GM12878 (cell line): ENCODE measurements around the gene SERPINB3. TPM values are rescaled to one million over a fixed set of nuclear protein-coding genes. Genes with fewer than 3 reads are reported as not detected.

ENCODE experiments used
- ATAC-seq: fragments of 200-7000 bp; cut with Tn5 transposase; 3 replicates; pipeline ENCODE4 v1.9.1; 2020; ENCODE audit warnings: mild to moderate bottlenecking, moderate library complexity
- BruUV-seq: library from RNA; stranded (reverse); fragments of 400-500 nt; replicated peaks from 2 replicates; lab custom pipeline; 2021; lab: Mats Ljungman, UMichigan
- CTCF ChIA-PET: fragments of 300-600 bp; sonication (Branson Sonifier 250); formaldehyde crosslinking; extraction: SDS; loops from one replicate; lab custom pipeline; 2021; ENCODE audit warnings: inconsistent platforms; lab: Yijun Ruan, JAX
- POLR2A ChIA-PET: fragments of 350-600 bp; formaldehyde crosslinking; extraction: SDS; loops from one replicate; lab custom pipeline; 2021; ENCODE audit warnings: inconsistent platforms; lab: Charles Lee
- RAD21 ChIA-PET: fragments of 300-600 bp; sonication (Branson Sonifier 250); formaldehyde crosslinking; loops from one replicate; lab custom pipeline; 2023; ENCODE audit warnings: antibody characterized with exemption; ENCODE audit not compliant: unreplicated experiment; lab: Charles Lee
- SMC1A ChIA-PET: fragments of 300-600 bp; sonication (Branson Sonifier 250); formaldehyde crosslinking; loops from one replicate; lab custom pipeline; 2023; ENCODE audit not compliant: unreplicated experiment, uncharacterized antibody; lab: Charles Lee
- DNase-seq: peaks from one replicate; pipeline ENCODE4 v3.0.0-alpha.2; 2011; ENCODE audit warnings: low read depth, low spot score
- FAIRE-seq: peaks from 3 replicates; lab custom pipeline; 2011; peaks lifted over from hg19 to GRCh38; lab: Jason Lieb, UNC
- H2AFZ ChIP-seq: 2 replicates; pipeline ENCODE4 v1.6.0; 2011; ENCODE audit warnings: low read depth, low read length, control low read depth; ENCODE audit not compliant: control insufficient read depth
- H3K27ac ChIP-seq: 2 replicates; pipeline ENCODE4 v1.5.1; 2011; ENCODE audit warnings: control low read depth; ENCODE audit not compliant: control insufficient read depth, insufficient read depth
- H3K27me3 ChIP-seq, 2 experiments: replicated peaks in 1 of 2; 2 replicates each; pipeline versions ENCODE4 v1.6.0 to v1.6.1; 2011; ENCODE audit warnings: low read length in 1 of 2; ENCODE audit not compliant: control insufficient read depth in 2 of 2, insufficient read depth in 2 of 2
- H3K36me3 ChIP-seq, 2 experiments: 2 replicates each; pipeline ENCODE4 v1.5.1; 2011; ENCODE audit warnings: low read length in 1 of 2; ENCODE audit not compliant: control insufficient read depth in 2 of 2, insufficient read depth in 2 of 2
- H3K4me1 ChIP-seq: 2 replicates; pipeline ENCODE4 v1.6.1; 2011; ENCODE audit warnings: mild to moderate bottlenecking, low read length, moderate library complexity, mixed read lengths; ENCODE audit not compliant: control insufficient read depth, insufficient read depth
- H3K4me2 ChIP-seq: 2 replicates; pipeline ENCODE4 v1.6.0; 2011; ENCODE audit warnings: control low read depth; ENCODE audit not compliant: control insufficient read depth, insufficient read depth
- H3K4me3 ChIP-seq: fragments of 200-600 bp; sonication (generic); 2 replicates; pipeline ENCODE4 v1.5.1; 2016
- H3K79me2 ChIP-seq: 2 replicates; pipeline ENCODE4 v1.6.0; 2011; ENCODE audit warnings: low read length; ENCODE audit not compliant: control insufficient read depth, insufficient read depth
- H3K9ac ChIP-seq: 2 replicates; pipeline ENCODE4 v1.8.0; 2011; ENCODE audit warnings: low read length, control low read depth, mixed read lengths; ENCODE audit not compliant: control insufficient read depth, insufficient read depth
- H3K9me3 ChIP-seq: replicated peaks from 3 replicates; pipeline ENCODE4 v1.5.1; 2011; ENCODE audit warnings: mild to moderate bottlenecking, low read length; ENCODE audit not compliant: control insufficient read depth, insufficient read depth
- H4K20me1 ChIP-seq: 2 replicates; pipeline ENCODE4 v1.6.0; 2011; ENCODE audit not compliant: control insufficient read depth, insufficient read depth
- BACH1 ChIP-seq: fragments of 450-650 bp; IDR thresholded peaks from 2 replicates; pipeline ENCODE4 v1.6.1; 2017; ENCODE audit warnings: mild to moderate bottlenecking, borderline replicate concordance
- MYB ChIP-seq: fragments of 150-350 bp; IDR thresholded peaks from 2 replicates; pipeline ENCODE4 v1.6.1; 2014; ENCODE audit warnings: mild to moderate bottlenecking, low read depth, low read length, borderline replicate concordance
- NR2F1 ChIP-seq: fragments of 450-650 bp; conservative IDR thresholded peaks from 2 replicates; pipeline ENCODE4 v1.6.1; 2017; ENCODE audit warnings: mild to moderate bottlenecking
- SIX5 ChIP-seq: IDR thresholded peaks from 2 replicates; pipeline ENCODE4 v1.6.1; 2011; ENCODE audit warnings: mild to moderate bottlenecking, low read depth, low read length, moderate library complexity; ENCODE audit not compliant: severe bottlenecking
- YBX1 ChIP-seq: fragments of 450-650 bp; IDR thresholded peaks from 2 replicates; pipeline ENCODE4 v1.6.1; 2016; ENCODE audit warnings: antibody characterized with exemption
- ZNF274 ChIP-seq: IDR thresholded peaks from one replicate; pipeline ENCODE4 v1.8.0; 2011; ENCODE audit not compliant: insufficient read length, insufficient read depth
- WGBS: methylation state at CpG from one replicate; pipeline ENCODE4 v1.1.6; 2016; ENCODE audit warnings: low lambda C conversion rate; ENCODE audit not compliant: insufficient replicate concordance, insufficient coverage; ENCODE audit errors: missing lambda C conversion rate; 5-methylcytosine and 5-hydroxymethylcytosine counted together
- in situ Hi-C: fragments of 300-500 bp; cut with MboI; formaldehyde crosslinking; loops from 9 replicates; pipeline ENCODE4 v1.14.3; 2018; ENCODE audit warnings: mixed read lengths
- intact Hi-C: fragments of 100-400 bp; cut with micrococcal nuclease; formaldehyde crosslinking; loops from one replicate; pipeline ENCODE4 v1.14.2; 2022; ENCODE audit not compliant: unreplicated experiment
- polyA plus RNA-seq, 11 experiments: library from polyadenylated mRNA; depleted of rRNA in 4 of 11; unstranded in 6 of 11; stranded (reverse) in 5 of 11; fragments of >200 nt; fragmentation: Nextera tagmentation in 4 of 11; fragmentation: Illumina TruSeq in 1 of 11; extraction: Ambion mirVana in 4 of 11; extraction: Trizol in 1 of 11; gene quantifications; 1 replicate in 1 of 11; 2 replicates in 10 of 11; pipeline versions ENCODE4 v1.2.1 to v1.2.3, GENCODE V29; 2011 to 2016; ENCODE audit warnings: inconsistent platforms in 2 of 11, missing spikeins in 2 of 11, low read depth in 1 of 11
- total RNA-seq, 4 experiments: library from RNA; depleted of rRNA in 3 of 4; stranded (reverse); fragments of >200 nt in 3 of 4; fragmentation: Illumina TruSeq in 1 of 4; extraction: Trizol in 1 of 4; gene quantifications; 2 replicates each; pipeline versions ENCODE4 v1.2.1 to v1.2.3, GENCODE V29; 2013 to 2021
- TF ChIP-seq, protein P1 (sequence below): IDR thresholded peaks from 2 replicates; pipeline ENCODE4 v1.6.1; 2011; ENCODE audit warnings: borderline replicate concordance, low read depth, mild to moderate bottlenecking, moderate library complexity, mixed read lengths, low read length; ENCODE audit not compliant: insufficient read depth; ENCODE audit errors: extremely low read length
- TF ChIP-seq, protein P2 (sequence below): fragments of 150-350 bp; IDR thresholded peaks from 2 replicates; pipeline ENCODE4 v1.6.1; 2014; ENCODE audit warnings: mild to moderate bottlenecking, low read depth, low read length

Gene SERPINB3
- total and polyA plus RNA-seq, 10 of the 15 experiments (the other 5 are each of a cell fraction or from before 2014, with no cell fraction given), result not detected

DNA sequence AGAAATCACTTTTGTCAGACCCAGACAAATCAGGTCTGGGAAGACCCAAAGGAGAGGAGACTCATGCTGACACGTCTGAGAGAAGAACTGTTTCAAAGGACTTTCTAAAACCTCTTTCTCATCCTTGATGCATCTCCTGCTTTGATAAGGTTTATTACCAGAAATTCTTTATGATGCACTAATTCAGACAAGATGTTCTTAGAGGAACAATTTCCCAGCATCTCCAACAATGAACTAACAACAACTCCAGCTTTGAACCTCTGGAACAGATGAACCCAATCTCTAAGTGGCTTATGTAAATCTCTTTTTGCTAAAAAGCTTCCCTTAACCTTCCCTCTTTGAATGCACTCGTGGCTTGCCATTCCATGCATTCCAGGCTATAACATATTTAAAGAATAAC lies 25.2 kb upstream of the SERPINB3 start:
- in situ Hi-C loops, result no loop called here
- TF ChIP-seq, protein P1, sequence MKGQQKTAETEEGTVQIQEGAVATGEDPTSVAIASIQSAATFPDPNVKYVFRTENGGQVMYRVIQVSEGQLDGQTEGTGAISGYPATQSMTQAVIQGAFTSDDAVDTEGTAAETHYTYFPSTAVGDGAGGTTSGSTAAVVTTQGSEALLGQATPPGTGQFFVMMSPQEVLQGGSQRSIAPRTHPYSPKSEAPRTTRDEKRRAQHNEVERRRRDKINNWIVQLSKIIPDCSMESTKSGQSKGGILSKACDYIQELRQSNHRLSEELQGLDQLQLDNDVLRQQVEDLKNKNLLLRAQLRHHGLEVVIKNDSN, result no peak
- TF ChIP-seq YBX1 (no peak), SIX5 (no peak), MYB (no peak), NR2F1 (no peak), ZNF274 (no peak), BACH1 (no peak)
- TF ChIP-seq, protein P2, sequence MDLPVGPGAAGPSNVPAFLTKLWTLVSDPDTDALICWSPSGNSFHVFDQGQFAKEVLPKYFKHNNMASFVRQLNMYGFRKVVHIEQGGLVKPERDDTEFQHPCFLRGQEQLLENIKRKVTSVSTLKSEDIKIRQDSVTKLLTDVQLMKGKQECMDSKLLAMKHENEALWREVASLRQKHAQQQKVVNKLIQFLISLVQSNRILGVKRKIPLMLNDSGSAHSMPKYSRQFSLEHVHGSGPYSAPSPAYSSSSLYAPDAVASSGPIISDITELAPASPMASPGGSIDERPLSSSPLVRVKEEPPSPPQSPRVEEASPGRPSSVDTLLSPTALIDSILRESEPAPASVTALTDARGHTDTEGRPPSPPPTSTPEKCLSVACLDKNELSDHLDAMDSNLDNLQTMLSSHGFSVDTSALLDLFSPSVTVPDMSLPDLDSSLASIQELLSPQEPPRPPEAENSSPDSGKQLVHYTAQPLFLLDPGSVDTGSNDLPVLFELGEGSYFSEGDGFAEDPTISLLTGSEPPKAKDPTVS, result no peak
- TF ChIP-seq, all 136 proteins: peak for 0
- BruUV-seq, result no TSS peak

More for the DNA sequence above, 25.2 kb upstream of the SERPINB3 start:
- Histone ChIP-seq H3K9me3 (no peaks in the 10 kb centered on the region), H4K20me1 (no peaks in the 10 kb centered on the region), H3K36me3 (no peaks in the 10 kb centered on the region), H3K9ac (no peak overlapping the region), H3K4me3 (no peak overlapping the region), H3K27ac (no peak overlapping the region), H3K27me3 (no peaks in the 10 kb centered on the region), H3K4me2 (no peak overlapping the region), H3K4me1 (no peaks in the 10 kb centered on the region), H2AFZ (no peak overlapping the region), H3K79me2 (no peaks in the 10 kb centered on the region)
- 23% methylated on average over 2 of the region's 2 CpGs for WGBS
- SMC1A ChIA-PET, result no interaction called here
- DNase-seq (no peak), ATAC-seq (no peak), FAIRE-seq (no peak)
- POLR2A ChIA-PET, result no interaction called here
- CTCF ChIA-PET, result interaction anchor here (0.6 to 1.7 kb wide), 2 partner anchors 8 kb away, joined by 3 to 5 read pairs; no protein-coding TSS in a partner anchor
- intact Hi-C loops, result loop anchor here (10.0 kb wide), 1 partner anchor 158 kb away; no protein-coding TSS in a partner anchor
- RAD21 ChIA-PET, result no interaction called here
